WTC11 (cell line): ENCODE data around the gene EGFR. TPM values are rescaled to one million over a fixed set of nuclear protein-coding genes. Genes with fewer than 3 reads are reported as not detected.

Source experiments
- ATAC-seq: fragments of 200-7000 bp; cut with Tn5 transposase; 2 replicates; pipeline ENCODE4 v1.10.0; 2021; ENCODE audit warnings: mild to moderate bottlenecking, moderate library complexity
- CTCF ChIA-PET: fragments of 300-600 bp; sonication (Branson Sonifier 250); formaldehyde crosslinking; loops from one replicate; lab custom pipeline; 2021; ENCODE audit warnings: antibody characterized with exemption; lab: Charles Lee
- POLR2A ChIA-PET: fragments of 350-600 bp; sonication (Branson Sonifier 250); formaldehyde crosslinking; loops from one replicate; lab custom pipeline; 2021; ENCODE audit warnings: antibody characterized with exemption; lab: Charles Lee
- DNase-seq: peaks from one replicate; pipeline ENCODE4 v3.0.0; 2021; ENCODE audit warnings: low spot score
- H3K27ac Mint-ChIP-seq: 2 replicates; pipeline ENCODE4 v1.8.0; 2021; ENCODE audit warnings: mixed read lengths
- H3K27me3 Mint-ChIP-seq: 2 replicates; pipeline ENCODE4 v1.8.0; 2021; ENCODE audit warnings: low read depth, mild to moderate bottlenecking, moderate library complexity, mixed read lengths
- H3K36me3 Mint-ChIP-seq: 2 replicates; pipeline ENCODE4 v1.8.0; 2021; ENCODE audit warnings: mixed read lengths
- H3K4me1 Mint-ChIP-seq: 2 replicates; pipeline ENCODE4 v1.8.0; 2022; ENCODE audit warnings: mixed read lengths
- H3K4me3 Mint-ChIP-seq: 2 replicates; pipeline ENCODE4 v1.8.0; 2021; ENCODE audit warnings: mild to moderate bottlenecking, moderate library complexity, mixed read lengths
- H3K9me3 Mint-ChIP-seq: 2 replicates; pipeline ENCODE4 v1.8.0; 2021; ENCODE audit warnings: mixed read lengths
- CBFB ChIP-seq: sonication (generic); formaldehyde crosslinking; IDR thresholded peaks from 2 replicates; pipeline ENCODE4 v1.8.1; 2022; ENCODE audit warnings: mild to moderate bottlenecking, low read depth, missing genetic modification reagents
- ELF4 ChIP-seq: sonication (generic); formaldehyde crosslinking; IDR thresholded peaks from 2 replicates; pipeline ENCODE4 v1.8.1; 2022; ENCODE audit warnings: low read depth, mild to moderate bottlenecking, moderate library complexity, missing genetic modification reagents
- FOXK1 ChIP-seq: sonication (generic); formaldehyde crosslinking; IDR thresholded peaks from 2 replicates; pipeline ENCODE4 v1.8.0; 2022; ENCODE audit warnings: mild to moderate bottlenecking, moderate library complexity, missing genetic modification reagents
- MXD4 ChIP-seq: fragments of 250-450 bp; sonication (Bioruptor Pico); IDR thresholded peaks from 2 replicates; pipeline ENCODE4 v1.8.0; 2021; ENCODE audit warnings: mild to moderate bottlenecking, moderate library complexity, borderline replicate concordance
- NR1H2 ChIP-seq: sonication (generic); formaldehyde crosslinking; IDR thresholded peaks from 2 replicates; pipeline ENCODE4 v1.9.0; 2021; ENCODE audit warnings: mild to moderate bottlenecking, moderate library complexity, missing genetic modification reagents
- OVOL2 ChIP-seq: fragments of 250-450 bp; sonication (Bioruptor Pico); IDR thresholded peaks from 2 replicates; pipeline ENCODE4 v1.9.0; 2021; ENCODE audit warnings: mild to moderate bottlenecking, borderline replicate concordance
- PRRX2 ChIP-seq: fragments of 250-450 bp; sonication (Bioruptor Pico); IDR thresholded peaks from 2 replicates; pipeline ENCODE4 v1.8.0; 2021; ENCODE audit warnings: mild to moderate bottlenecking
- RORB ChIP-seq: fragments of 250-450 bp; sonication (Bioruptor Pico); IDR thresholded peaks from 2 replicates; pipeline ENCODE4 v1.9.0; 2021; ENCODE audit warnings: mild to moderate bottlenecking
- SOX15 ChIP-seq: fragments of 250-450 bp; sonication (Bioruptor Pico); IDR thresholded peaks from 2 replicates; pipeline ENCODE4 v1.9.0; 2021; ENCODE audit warnings: mild to moderate bottlenecking
- TP53 ChIP-seq: sonication (generic); formaldehyde crosslinking; IDR thresholded peaks from 2 replicates; pipeline ENCODE4 v1.8.1; 2023; ENCODE audit warnings: mild to moderate bottlenecking, missing genetic modification reagents
- ZNF219 ChIP-seq: sonication (generic); formaldehyde crosslinking; IDR thresholded peaks from 2 replicates; pipeline ENCODE4 v1.8.0; 2023; ENCODE audit warnings: missing genetic modification reagents, mild to moderate bottlenecking, borderline replicate concordance
- total RNA-seq: library from RNA; stranded (reverse); gene quantifications from 3 replicates; pipeline ENCODE4 v1.2.3, GENCODE V29; 2021
- TF ChIP-seq, protein P1 (sequence below): sonication (generic); formaldehyde crosslinking; IDR thresholded peaks from 2 replicates; pipeline ENCODE4 v1.8.0; 2022; ENCODE audit warnings: mild to moderate bottlenecking, missing genetic modification reagents
- TF ChIP-seq, protein P2 (sequence below): fragments of 250-450 bp; sonication (Bioruptor Pico); IDR thresholded peaks from 2 replicates; pipeline ENCODE4 v1.8.0; 2021; ENCODE audit warnings: mild to moderate bottlenecking
- TF ChIP-seq, protein P3 (sequence below): sonication (generic); formaldehyde crosslinking; IDR thresholded peaks from 2 replicates; pipeline ENCODE4 v1.8.1; 2022; ENCODE audit warnings: low read depth, missing genetic modification reagents, borderline replicate concordance
- TF ChIP-seq, protein P4 (sequence below): sonication (generic); formaldehyde crosslinking; IDR thresholded peaks from 2 replicates; pipeline ENCODE4 v1.8.1; 2023; ENCODE audit warnings: mild to moderate bottlenecking, missing genetic modification reagents
- TF ChIP-seq, protein P5 (sequence below): sonication (generic); formaldehyde crosslinking; IDR thresholded peaks from 2 replicates; pipeline ENCODE4 v1.8.0; 2022; ENCODE audit warnings: mild to moderate bottlenecking, missing genetic modification reagents
- TF ChIP-seq, protein P6 (sequence below): sonication (generic); formaldehyde crosslinking; IDR thresholded peaks from 2 replicates; pipeline ENCODE4 v1.8.1; 2023; ENCODE audit warnings: mild to moderate bottlenecking, missing genetic modification reagents, moderate library complexity
- TF ChIP-seq, protein P7 (sequence below): fragments of 250-450 bp; sonication (Bioruptor Pico); IDR thresholded peaks from 2 replicates; pipeline ENCODE4 v1.9.0; 2021; ENCODE audit warnings: mild to moderate bottlenecking
- TF ChIP-seq, protein P8 (sequence below): fragments of 250-450 bp; sonication (Bioruptor Pico); IDR thresholded peaks from 2 replicates; pipeline ENCODE4 v1.9.0; 2021; ENCODE audit warnings: mild to moderate bottlenecking, borderline replicate concordance

Gene EGFR
- total RNA-seq, 1 experiment from 2014 or later, result 5.9 TPM

DNA sequence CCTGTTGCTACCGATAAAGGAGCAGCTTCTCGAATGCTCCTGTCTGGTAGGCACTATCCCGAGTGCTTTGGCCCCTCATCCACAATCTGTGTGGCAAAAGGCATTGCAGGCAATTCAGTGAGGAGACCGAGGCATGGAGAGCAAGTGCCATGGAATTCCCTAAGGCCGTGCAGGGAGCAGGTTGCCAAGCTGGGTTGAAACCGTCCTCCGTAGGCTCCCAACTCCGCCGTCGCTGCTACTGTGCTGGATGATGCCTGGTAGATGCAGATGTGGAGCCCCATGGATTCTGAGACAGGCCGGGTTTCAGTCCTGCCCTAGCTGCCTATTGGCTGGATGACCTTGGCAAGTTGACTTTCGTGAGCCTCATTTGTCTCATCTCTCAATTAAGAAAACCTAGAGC is 85.3 kb downstream of the EGFR start (continued):
- TF ChIP-seq, protein P1, sequence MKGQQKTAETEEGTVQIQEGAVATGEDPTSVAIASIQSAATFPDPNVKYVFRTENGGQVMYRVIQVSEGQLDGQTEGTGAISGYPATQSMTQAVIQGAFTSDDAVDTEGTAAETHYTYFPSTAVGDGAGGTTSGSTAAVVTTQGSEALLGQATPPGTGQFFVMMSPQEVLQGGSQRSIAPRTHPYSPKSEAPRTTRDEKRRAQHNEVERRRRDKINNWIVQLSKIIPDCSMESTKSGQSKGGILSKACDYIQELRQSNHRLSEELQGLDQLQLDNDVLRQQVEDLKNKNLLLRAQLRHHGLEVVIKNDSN (CRISPR knock-in tag), result no peak
- TF ChIP-seq, protein P2, sequence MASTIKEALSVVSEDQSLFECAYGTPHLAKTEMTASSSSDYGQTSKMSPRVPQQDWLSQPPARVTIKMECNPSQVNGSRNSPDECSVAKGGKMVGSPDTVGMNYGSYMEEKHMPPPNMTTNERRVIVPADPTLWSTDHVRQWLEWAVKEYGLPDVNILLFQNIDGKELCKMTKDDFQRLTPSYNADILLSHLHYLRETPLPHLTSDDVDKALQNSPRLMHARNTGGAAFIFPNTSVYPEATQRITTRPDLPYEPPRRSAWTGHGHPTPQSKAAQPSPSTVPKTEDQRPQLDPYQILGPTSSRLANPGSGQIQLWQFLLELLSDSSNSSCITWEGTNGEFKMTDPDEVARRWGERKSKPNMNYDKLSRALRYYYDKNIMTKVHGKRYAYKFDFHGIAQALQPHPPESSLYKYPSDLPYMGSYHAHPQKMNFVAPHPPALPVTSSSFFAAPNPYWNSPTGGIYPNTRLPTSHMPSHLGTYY (CRISPR knock-in tag), result no peak
- TF ChIP-seq, protein P3, sequence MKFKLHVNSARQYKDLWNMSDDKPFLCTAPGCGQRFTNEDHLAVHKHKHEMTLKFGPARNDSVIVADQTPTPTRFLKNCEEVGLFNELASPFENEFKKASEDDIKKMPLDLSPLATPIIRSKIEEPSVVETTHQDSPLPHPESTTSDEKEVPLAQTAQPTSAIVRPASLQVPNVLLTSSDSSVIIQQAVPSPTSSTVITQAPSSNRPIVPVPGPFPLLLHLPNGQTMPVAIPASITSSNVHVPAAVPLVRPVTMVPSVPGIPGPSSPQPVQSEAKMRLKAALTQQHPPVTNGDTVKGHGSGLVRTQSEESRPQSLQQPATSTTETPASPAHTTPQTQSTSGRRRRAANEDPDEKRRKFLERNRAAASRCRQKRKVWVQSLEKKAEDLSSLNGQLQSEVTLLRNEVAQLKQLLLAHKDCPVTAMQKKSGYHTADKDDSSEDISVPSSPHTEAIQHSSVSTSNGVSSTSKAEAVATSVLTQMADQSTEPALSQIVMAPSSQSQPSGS (CRISPR knock-in tag), result no peak
- TF ChIP-seq OVOL2 (CRISPR knock-in tag), result no peak
- TF ChIP-seq ZNF219, result no peak
- TF ChIP-seq ELF4 (CRISPR knock-in tag), result no peak

DNA sequence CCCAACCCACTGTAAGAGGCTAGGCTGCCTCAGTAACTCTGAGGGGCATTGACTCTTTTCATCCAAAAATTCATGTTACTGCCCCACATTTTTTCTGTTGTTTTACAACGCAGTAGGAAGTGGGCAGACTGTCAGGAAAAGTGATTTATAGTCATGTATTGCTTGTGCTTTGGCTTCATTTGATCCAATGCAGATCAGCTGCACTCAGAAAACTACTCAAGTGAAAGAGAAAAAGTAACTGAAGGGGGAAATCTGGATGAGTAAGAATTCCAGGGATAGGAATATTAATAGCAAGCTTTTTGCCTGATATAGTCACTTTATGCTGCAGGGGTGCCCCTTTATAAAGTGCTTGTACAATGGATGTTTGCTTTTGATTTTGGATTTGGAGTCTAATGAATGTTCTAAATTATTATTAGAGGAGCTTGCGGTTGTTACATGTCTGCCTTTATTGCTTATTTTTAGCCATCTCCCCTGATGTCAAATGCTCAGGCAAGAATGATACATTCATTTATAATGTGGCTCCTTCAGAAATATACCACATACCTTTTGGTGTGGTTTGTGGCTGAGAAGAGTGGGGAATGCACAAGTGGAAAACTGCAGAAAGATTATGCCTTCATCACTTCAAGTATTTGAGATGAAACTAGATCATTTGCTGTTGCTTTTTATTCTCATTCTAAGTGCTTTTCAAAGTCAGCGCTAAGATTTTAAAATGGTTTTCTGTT is 86.1 kb downstream of the EGFR start:
- ATAC-seq, result no peak
- no peak overlapping the region for H3K27ac Mint-ChIP-seq
- no peaks in the 10 kb centered on the region for H3K27me3 Mint-ChIP-seq
- no peak for DNase-seq
- TF ChIP-seq PRRX2 (CRISPR knock-in tag), result no peak
- TF ChIP-seq RORB (CRISPR knock-in tag), result no peak
- TF ChIP-seq FOXK1 (CRISPR knock-in tag), result no peak
- TF ChIP-seq, protein P4, sequence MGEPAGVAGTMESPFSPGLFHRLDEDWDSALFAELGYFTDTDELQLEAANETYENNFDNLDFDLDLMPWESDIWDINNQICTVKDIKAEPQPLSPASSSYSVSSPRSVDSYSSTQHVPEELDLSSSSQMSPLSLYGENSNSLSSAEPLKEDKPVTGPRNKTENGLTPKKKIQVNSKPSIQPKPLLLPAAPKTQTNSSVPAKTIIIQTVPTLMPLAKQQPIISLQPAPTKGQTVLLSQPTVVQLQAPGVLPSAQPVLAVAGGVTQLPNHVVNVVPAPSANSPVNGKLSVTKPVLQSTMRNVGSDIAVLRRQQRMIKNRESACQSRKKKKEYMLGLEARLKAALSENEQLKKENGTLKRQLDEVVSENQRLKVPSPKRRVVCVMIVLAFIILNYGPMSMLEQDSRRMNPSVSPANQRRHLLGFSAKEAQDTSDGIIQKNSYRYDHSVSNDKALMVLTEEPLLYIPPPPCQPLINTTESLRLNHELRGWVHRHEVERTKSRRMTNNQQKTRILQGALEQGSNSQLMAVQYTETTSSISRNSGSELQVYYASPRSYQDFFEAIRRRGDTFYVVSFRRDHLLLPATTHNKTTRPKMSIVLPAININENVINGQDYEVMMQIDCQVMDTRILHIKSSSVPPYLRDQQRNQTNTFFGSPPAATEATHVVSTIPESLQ (CRISPR knock-in tag), result no peak
- TF ChIP-seq, protein P5, sequence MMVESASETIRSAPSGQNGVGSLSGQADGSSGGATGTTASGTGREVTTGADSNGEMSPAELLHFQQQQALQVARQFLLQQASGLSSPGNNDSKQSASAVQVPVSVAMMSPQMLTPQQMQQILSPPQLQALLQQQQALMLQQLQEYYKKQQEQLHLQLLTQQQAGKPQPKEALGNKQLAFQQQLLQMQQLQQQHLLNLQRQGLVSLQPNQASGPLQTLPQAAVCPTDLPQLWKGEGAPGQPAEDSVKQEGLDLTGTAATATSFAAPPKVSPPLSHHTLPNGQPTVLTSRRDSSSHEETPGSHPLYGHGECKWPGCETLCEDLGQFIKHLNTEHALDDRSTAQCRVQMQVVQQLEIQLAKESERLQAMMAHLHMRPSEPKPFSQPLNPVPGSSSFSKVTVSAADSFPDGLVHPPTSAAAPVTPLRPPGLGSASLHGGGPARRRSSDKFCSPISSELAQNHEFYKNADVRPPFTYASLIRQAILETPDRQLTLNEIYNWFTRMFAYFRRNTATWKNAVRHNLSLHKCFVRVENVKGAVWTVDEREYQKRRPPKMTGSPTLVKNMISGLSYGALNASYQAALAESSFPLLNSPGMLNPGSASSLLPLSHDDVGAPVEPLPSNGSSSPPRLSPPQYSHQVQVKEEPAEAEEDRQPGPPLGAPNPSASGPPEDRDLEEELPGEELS, result no peak
- TF ChIP-seq ZNF219, result no peak
- no peak for TF ChIP-seq TP53
- TF ChIP-seq CBFB (CRISPR knock-in tag), result no peak
- TF ChIP-seq MXD4, result no peak
- TF ChIP-seq, protein P6, sequence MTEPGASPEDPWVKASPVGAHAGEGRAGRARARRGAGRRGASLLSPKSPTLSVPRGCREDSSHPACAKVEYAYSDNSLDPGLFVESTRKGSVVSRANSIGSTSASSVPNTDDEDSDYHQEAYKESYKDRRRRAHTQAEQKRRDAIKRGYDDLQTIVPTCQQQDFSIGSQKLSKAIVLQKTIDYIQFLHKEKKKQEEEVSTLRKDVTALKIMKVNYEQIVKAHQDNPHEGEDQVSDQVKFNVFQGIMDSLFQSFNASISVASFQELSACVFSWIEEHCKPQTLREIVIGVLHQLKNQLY (CRISPR knock-in tag), result no peak
- no peak for TF ChIP-seq SOX15 (CRISPR knock-in tag)
- TF ChIP-seq, protein P7, sequence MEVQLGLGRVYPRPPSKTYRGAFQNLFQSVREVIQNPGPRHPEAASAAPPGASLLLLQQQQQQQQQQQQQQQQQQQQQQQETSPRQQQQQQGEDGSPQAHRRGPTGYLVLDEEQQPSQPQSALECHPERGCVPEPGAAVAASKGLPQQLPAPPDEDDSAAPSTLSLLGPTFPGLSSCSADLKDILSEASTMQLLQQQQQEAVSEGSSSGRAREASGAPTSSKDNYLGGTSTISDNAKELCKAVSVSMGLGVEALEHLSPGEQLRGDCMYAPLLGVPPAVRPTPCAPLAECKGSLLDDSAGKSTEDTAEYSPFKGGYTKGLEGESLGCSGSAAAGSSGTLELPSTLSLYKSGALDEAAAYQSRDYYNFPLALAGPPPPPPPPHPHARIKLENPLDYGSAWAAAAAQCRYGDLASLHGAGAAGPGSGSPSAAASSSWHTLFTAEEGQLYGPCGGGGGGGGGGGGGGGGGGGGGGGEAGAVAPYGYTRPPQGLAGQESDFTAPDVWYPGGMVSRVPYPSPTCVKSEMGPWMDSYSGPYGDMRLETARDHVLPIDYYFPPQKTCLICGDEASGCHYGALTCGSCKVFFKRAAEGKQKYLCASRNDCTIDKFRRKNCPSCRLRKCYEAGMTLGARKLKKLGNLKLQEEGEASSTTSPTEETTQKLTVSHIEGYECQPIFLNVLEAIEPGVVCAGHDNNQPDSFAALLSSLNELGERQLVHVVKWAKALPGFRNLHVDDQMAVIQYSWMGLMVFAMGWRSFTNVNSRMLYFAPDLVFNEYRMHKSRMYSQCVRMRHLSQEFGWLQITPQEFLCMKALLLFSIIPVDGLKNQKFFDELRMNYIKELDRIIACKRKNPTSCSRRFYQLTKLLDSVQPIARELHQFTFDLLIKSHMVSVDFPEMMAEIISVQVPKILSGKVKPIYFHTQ (CRISPR knock-in tag), result no peak
- no peak for TF ChIP-seq NR1H2 (CRISPR knock-in tag)
- TF ChIP-seq, protein P8, sequence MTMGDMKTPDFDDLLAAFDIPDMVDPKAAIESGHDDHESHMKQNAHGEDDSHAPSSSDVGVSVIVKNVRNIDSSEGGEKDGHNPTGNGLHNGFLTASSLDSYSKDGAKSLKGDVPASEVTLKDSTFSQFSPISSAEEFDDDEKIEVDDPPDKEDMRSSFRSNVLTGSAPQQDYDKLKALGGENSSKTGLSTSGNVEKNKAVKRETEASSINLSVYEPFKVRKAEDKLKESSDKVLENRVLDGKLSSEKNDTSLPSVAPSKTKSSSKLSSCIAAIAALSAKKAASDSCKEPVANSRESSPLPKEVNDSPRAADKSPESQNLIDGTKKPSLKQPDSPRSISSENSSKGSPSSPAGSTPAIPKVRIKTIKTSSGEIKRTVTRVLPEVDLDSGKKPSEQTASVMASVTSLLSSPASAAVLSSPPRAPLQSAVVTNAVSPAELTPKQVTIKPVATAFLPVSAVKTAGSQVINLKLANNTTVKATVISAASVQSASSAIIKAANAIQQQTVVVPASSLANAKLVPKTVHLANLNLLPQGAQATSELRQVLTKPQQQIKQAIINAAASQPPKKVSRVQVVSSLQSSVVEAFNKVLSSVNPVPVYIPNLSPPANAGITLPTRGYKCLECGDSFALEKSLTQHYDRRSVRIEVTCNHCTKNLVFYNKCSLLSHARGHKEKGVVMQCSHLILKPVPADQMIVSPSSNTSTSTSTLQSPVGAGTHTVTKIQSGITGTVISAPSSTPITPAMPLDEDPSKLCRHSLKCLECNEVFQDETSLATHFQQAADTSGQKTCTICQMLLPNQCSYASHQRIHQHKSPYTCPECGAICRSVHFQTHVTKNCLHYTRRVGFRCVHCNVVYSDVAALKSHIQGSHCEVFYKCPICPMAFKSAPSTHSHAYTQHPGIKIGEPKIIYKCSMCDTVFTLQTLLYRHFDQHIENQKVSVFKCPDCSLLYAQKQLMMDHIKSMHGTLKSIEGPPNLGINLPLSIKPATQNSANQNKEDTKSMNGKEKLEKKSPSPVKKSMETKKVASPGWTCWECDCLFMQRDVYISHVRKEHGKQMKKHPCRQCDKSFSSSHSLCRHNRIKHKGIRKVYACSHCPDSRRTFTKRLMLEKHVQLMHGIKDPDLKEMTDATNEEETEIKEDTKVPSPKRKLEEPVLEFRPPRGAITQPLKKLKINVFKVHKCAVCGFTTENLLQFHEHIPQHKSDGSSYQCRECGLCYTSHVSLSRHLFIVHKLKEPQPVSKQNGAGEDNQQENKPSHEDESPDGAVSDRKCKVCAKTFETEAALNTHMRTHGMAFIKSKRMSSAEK, result no peak
- ChIA-PET CTCF (no interaction called here), POLR2A (no interaction called here)
- H3K9me3 Mint-ChIP-seq, result no peaks in the 10 kb centered on the region
- no peaks in the 10 kb centered on the region for H3K36me3 Mint-ChIP-seq
- peaks cover 36% of the 10 kb centered on the region for H3K4me1 Mint-ChIP-seq
- no peak overlapping the region for H3K4me3 Mint-ChIP-seq
